Measurements from ENCODE around the gene JMJD4.

DNA sequence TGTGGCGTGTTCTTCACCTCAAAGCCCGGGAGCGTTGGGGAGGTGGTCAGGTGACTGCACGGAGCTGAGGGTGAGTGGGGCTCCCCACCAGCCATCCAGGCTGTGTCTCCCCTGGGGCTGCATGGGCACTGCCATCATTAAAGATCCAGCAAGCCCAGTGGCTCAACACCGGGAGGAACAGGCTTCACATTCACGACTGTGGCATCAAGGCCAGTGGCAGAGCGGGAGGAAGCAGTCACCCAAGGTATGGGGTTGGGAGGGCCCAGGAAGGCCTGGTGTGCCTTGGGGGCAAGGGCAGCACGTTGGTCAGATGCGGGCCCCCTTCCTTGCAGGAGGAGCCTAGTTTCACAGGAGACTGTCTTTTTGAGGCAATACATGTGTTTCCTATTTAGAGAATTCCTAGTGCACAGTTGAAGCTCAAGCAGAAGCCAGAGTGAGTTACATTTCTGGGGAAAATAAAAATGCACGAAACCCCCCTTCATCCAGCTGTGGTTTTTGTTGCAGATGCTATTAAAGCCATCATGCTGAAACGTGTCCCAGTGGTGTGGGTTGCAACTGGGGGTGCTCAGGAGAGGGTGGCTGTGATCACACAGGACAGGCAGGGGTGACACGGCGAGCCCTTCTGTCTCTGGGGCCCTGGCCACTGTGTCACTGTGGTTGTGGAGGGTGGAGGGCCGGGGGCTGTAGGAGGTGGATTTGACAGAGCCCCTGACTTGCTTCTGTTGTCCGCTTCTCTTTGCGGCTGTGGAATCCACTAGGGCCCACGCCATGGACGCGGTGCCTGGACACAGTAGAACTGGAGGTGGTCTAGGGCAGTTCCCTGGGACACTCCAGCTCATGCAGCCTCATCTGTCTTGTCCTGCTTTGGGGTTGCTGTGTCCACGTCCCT, 34.2 kb upstream of the JMJD4 start:
- TF ChIP-seq, protein P1, sequence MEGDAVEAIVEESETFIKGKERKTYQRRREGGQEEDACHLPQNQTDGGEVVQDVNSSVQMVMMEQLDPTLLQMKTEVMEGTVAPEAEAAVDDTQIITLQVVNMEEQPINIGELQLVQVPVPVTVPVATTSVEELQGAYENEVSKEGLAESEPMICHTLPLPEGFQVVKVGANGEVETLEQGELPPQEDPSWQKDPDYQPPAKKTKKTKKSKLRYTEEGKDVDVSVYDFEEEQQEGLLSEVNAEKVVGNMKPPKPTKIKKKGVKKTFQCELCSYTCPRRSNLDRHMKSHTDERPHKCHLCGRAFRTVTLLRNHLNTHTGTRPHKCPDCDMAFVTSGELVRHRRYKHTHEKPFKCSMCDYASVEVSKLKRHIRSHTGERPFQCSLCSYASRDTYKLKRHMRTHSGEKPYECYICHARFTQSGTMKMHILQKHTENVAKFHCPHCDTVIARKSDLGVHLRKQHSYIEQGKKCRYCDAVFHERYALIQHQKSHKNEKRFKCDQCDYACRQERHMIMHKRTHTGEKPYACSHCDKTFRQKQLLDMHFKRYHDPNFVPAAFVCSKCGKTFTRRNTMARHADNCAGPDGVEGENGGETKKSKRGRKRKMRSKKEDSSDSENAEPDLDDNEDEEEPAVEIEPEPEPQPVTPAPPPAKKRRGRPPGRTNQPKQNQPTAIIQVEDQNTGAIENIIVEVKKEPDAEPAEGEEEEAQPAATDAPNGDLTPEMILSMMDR (IDR thresholded peaks at IDR 0.05; ENCODE audit: low read depth, low read length) = no peak
- no peak for TF ChIP-seq EZH2phosphoT487 (IDR thresholded peaks at IDR 0.05; ENCODE audit: low read depth)

Data from OCI-LY3 (cell line).